Measurements from ENCODE around the gene NME4.

GRCh38 chr16:400061-400591 is 3.1 kb downstream of the NME4 start:
- no peak for TF ChIP-seq CTCF (IDR thresholded peaks at IDR 0.05)
- no peak for TF ChIP-seq POLR2A (IDR thresholded peaks at IDR 0.05)

All from esophagus squamous epithelium (tissue), 4 donors.